ENCODE data around the gene TCHP.

TCHP gene

GRCh38 chr12:109932878-109933503, 32.9 kb downstream of the TCHP start:
- Histone ChIP-seq H3K27ac (ENCODE audit: low read depth, low read length) (no peak overlapping the region), H3K4me3 (ENCODE audit: low read length) (no peak overlapping the region), H3K27me3 (ENCODE audit: control insufficient read depth, insufficient read depth, low read length) (no peaks in the 10 kb centered on the region), H3K36me3 (ENCODE audit: control insufficient read depth, insufficient read depth, low read length) (peaks cover 27% of the 10 kb centered on the region), H3K4me1 (ENCODE audit: control insufficient read depth, insufficient read depth, low read length) (no peaks in the 10 kb centered on the region), H3K9ac (ENCODE audit: low read length) (no peak overlapping the region)

GRCh38 chr12:109934026-109934425, 34.0 kb downstream of the TCHP start:
- H3K4me1 ChIP-seq (ENCODE audit: control insufficient read depth, insufficient read depth, low read length): no peaks in the 10 kb centered on the region
- no peak overlapping the region for H3K27ac ChIP-seq (ENCODE audit: low read depth, low read length)
- H3K36me3 ChIP-seq (ENCODE audit: control insufficient read depth, insufficient read depth, low read length): peaks cover 37% of the 10 kb centered on the region
- no peak overlapping the region for H3K4me3 ChIP-seq (ENCODE audit: low read length)
- H3K9ac ChIP-seq (ENCODE audit: low read length): no peak overlapping the region
- H3K27me3 ChIP-seq (ENCODE audit: control insufficient read depth, insufficient read depth, low read length): no peaks in the 10 kb centered on the region

GRCh38 chr12:109937371-109937770, 37.3 kb downstream of the TCHP start:
- no peak overlapping the region for H3K4me3 ChIP-seq (ENCODE audit: low read length)
- no peak overlapping the region for H3K9ac ChIP-seq (ENCODE audit: low read length)
- H3K36me3 ChIP-seq (ENCODE audit: control insufficient read depth, insufficient read depth, low read length): peaks cover 28% of the 10 kb centered on the region
- no peaks in the 10 kb centered on the region for H3K27me3 ChIP-seq (ENCODE audit: control insufficient read depth, insufficient read depth, low read length)
- no peaks in the 10 kb centered on the region for H3K4me1 ChIP-seq (ENCODE audit: control insufficient read depth, insufficient read depth, low read length)
- no peak overlapping the region for H3K27ac ChIP-seq (ENCODE audit: low read depth, low read length)

GRCh38 chr12:109938947-109939346, 38.9 kb downstream of the TCHP start:
- Histone ChIP-seq H3K4me3 (ENCODE audit: low read length) (no peak overlapping the region), H3K27ac (ENCODE audit: low read depth, low read length) (no peak overlapping the region), H3K36me3 (ENCODE audit: control insufficient read depth, insufficient read depth, low read length) (peaks cover 23% of the 10 kb centered on the region), H3K27me3 (ENCODE audit: control insufficient read depth, insufficient read depth, low read length) (no peaks in the 10 kb centered on the region), H3K9ac (ENCODE audit: low read length) (no peak overlapping the region), H3K4me1 (ENCODE audit: control insufficient read depth, insufficient read depth, low read length) (no peaks in the 10 kb centered on the region)

GRCh38 chr12:109939504-109939903, 39.4 kb downstream of the TCHP start:
- Histone ChIP-seq H3K27me3 (ENCODE audit: control insufficient read depth, insufficient read depth, low read length) (no peaks in the 10 kb centered on the region), H3K4me1 (ENCODE audit: control insufficient read depth, insufficient read depth, low read length) (no peaks in the 10 kb centered on the region), H3K4me3 (ENCODE audit: low read length) (no peak overlapping the region), H3K9ac (ENCODE audit: low read length) (no peak overlapping the region), H3K27ac (ENCODE audit: low read depth, low read length) (no peak overlapping the region), H3K36me3 (ENCODE audit: control insufficient read depth, insufficient read depth, low read length) (peaks cover 20% of the 10 kb centered on the region)

GRCh38 chr12:109940339-109940923, 40.4 kb downstream of the TCHP start:
- H3K4me1 ChIP-seq (ENCODE audit: control insufficient read depth, insufficient read depth, low read length): no peaks in the 10 kb centered on the region
- H3K27me3 ChIP-seq (ENCODE audit: control insufficient read depth, insufficient read depth, low read length): no peaks in the 10 kb centered on the region
- H3K9ac ChIP-seq (ENCODE audit: low read length): no peak overlapping the region
- no peak overlapping the region for H3K4me3 ChIP-seq (ENCODE audit: low read length)
- H3K36me3 ChIP-seq (ENCODE audit: control insufficient read depth, insufficient read depth, low read length): peaks cover 20% of the 10 kb centered on the region
- H3K27ac ChIP-seq (ENCODE audit: low read depth, low read length): no peak overlapping the region

- no peak overlapping the region for H3K27ac ChIP-seq (ENCODE audit: low read depth, low read length)
- H3K36me3 ChIP-seq (ENCODE audit: control insufficient read depth, insufficient read depth, low read length): peaks cover 8% of the 10 kb centered on the region
- no peak overlapping the region for H3K4me3 ChIP-seq (ENCODE audit: low read length)
- peaks cover 17% of the 10 kb centered on the region for H3K4me1 ChIP-seq (ENCODE audit: control insufficient read depth, insufficient read depth, low read length)
- H3K27me3 ChIP-seq (ENCODE audit: control insufficient read depth, insufficient read depth, low read length): no peaks in the 10 kb centered on the region
- H3K9ac ChIP-seq (ENCODE audit: low read length): no peak overlapping the region
These were observed 43.7 kb downstream of the TCHP start for GRCh38 chr12:109943811-109944210.

- Histone ChIP-seq H3K4me1 (ENCODE audit: control insufficient read depth, insufficient read depth, low read length) (peaks cover 25% of the 10 kb centered on the region), H3K27ac (ENCODE audit: low read depth, low read length) (no peak overlapping the region), H3K9ac (ENCODE audit: low read length) (no peak overlapping the region), H3K4me3 (ENCODE audit: low read length) (no peak overlapping the region), H3K36me3 (ENCODE audit: control insufficient read depth, insufficient read depth, low read length) (peaks cover 4% of the 10 kb centered on the region), H3K27me3 (ENCODE audit: control insufficient read depth, insufficient read depth, low read length) (no peaks in the 10 kb centered on the region)
These were observed 44.7 kb downstream of the TCHP start for GRCh38 chr12:109944561-109945359.

GRCh38 chr12:109946505-109946904, 46.4 kb downstream of the TCHP start:
- no peaks in the 10 kb centered on the region for H3K27me3 ChIP-seq (ENCODE audit: control insufficient read depth, insufficient read depth, low read length)
- H3K36me3 ChIP-seq (ENCODE audit: control insufficient read depth, insufficient read depth, low read length): peaks cover 6% of the 10 kb centered on the region
- peaks cover 27% of the 10 kb centered on the region for H3K4me1 ChIP-seq (ENCODE audit: control insufficient read depth, insufficient read depth, low read length)
- H3K27ac ChIP-seq (ENCODE audit: low read depth, low read length): no peak overlapping the region
- no peak overlapping the region for H3K9ac ChIP-seq (ENCODE audit: low read length)
- no peak overlapping the region for H3K4me3 ChIP-seq (ENCODE audit: low read length)

GRCh38 chr12:109946913-109947312, 46.8 kb downstream of the TCHP start:
- peaks cover 27% of the 10 kb centered on the region for H3K4me1 ChIP-seq (ENCODE audit: control insufficient read depth, insufficient read depth, low read length)
- no peak overlapping the region for H3K4me3 ChIP-seq (ENCODE audit: low read length)
- H3K9ac ChIP-seq (ENCODE audit: low read length): no peak overlapping the region
- H3K27me3 ChIP-seq (ENCODE audit: control insufficient read depth, insufficient read depth, low read length): no peaks in the 10 kb centered on the region
- H3K36me3 ChIP-seq (ENCODE audit: control insufficient read depth, insufficient read depth, low read length): peaks cover 10% of the 10 kb centered on the region
- peak overlapping the region; percentile 62 for H3K27ac ChIP-seq (ENCODE audit: low read depth, low read length)

- Histone ChIP-seq H3K4me3 (ENCODE audit: low read length) (no peak overlapping the region), H3K36me3 (ENCODE audit: control insufficient read depth, insufficient read depth, low read length) (peaks cover 16% of the 10 kb centered on the region), H3K9ac (ENCODE audit: low read length) (no peak overlapping the region), H3K27ac (ENCODE audit: low read depth, low read length) (peak overlapping the region; percentile 62), H3K27me3 (ENCODE audit: control insufficient read depth, insufficient read depth, low read length) (no peaks in the 10 kb centered on the region), H3K4me1 (ENCODE audit: control insufficient read depth, insufficient read depth, low read length) (peaks cover 27% of the 10 kb centered on the region)
These were observed 47.4 kb downstream of the TCHP start for GRCh38 chr12:109947521-109947920.

- Histone ChIP-seq H3K4me1 (ENCODE audit: control insufficient read depth, insufficient read depth, low read length) (peaks cover 27% of the 10 kb centered on the region), H3K4me3 (ENCODE audit: low read length) (peak overlapping the region; percentile 16), H3K27ac (ENCODE audit: low read depth, low read length) (peak overlapping the region; percentile 60), H3K27me3 (ENCODE audit: control insufficient read depth, insufficient read depth, low read length) (no peaks in the 10 kb centered on the region), H3K36me3 (ENCODE audit: control insufficient read depth, insufficient read depth, low read length) (peaks cover 22% of the 10 kb centered on the region), H3K9ac (ENCODE audit: low read length) (no peak overlapping the region)
These were observed 48.3 kb downstream of the TCHP start for GRCh38 chr12:109948368-109948767.
